Activated naive CD8-positive, alpha-beta T cell treated with anti-CD3 and anti-CD28 coated beads, Interleukin-2, amount 50 U/mL, for 24 hours (primary cell): ENCODE data around the gene KHK.
"Not testable (repeated sequence)": the region's sequence is repeated elsewhere in the genome, so short reads cannot be mapped to it uniquely, and the experiment has no call there.

ENCODE experiments used
- ATAC-seq: fragments of 150-1000 bp; cut with Tn5 transposase; one replicate; pipeline ENCODE4 v1.10.0; 2021
- DNase-seq: peaks from one replicate; pipeline ENCODE4 v3.0.0; 2021
- H3K27ac Mint-ChIP-seq: one replicate; pipeline ENCODE4 v1.8.0; 2021; ENCODE audit warnings: mild to moderate bottlenecking, mixed read lengths
- H3K27me3 Mint-ChIP-seq: one replicate; pipeline ENCODE4 v1.8.0; 2021; ENCODE audit warnings: mixed read lengths
- H3K36me3 Mint-ChIP-seq: one replicate; pipeline ENCODE4 v1.8.0; 2021; ENCODE audit warnings: low read depth, mixed read lengths
- H3K4me1 Mint-ChIP-seq: one replicate; pipeline ENCODE4 v1.8.0; 2021; ENCODE audit warnings: mixed read lengths
- H3K4me3 Mint-ChIP-seq: one replicate; pipeline ENCODE4 v1.8.0; 2021; ENCODE audit warnings: mild to moderate bottlenecking, moderate library complexity, mixed read lengths
- H3K9me3 Mint-ChIP-seq: one replicate; pipeline ENCODE4 v1.8.0; 2021; ENCODE audit warnings: mixed read lengths

The KHK gene

GRCh38 chr2:27071990-27072830 lies 14.4 kb upstream of the KHK start:
- Mint-ChIP-seq H3K4me3 (peak overlapping the region; percentile 82), H3K9me3 (no peaks in the 10 kb centered on the region), H3K27ac (peak overlapping the region; percentile 85), H3K27me3 (no peaks in the 10 kb centered on the region), H3K36me3 (peaks cover 25% of the 10 kb centered on the region), H3K4me1 (peaks cover 67% of the 10 kb centered on the region)
- peak; percentile 63 for DNase-seq
- peak; percentile 27 for ATAC-seq

DNA sequence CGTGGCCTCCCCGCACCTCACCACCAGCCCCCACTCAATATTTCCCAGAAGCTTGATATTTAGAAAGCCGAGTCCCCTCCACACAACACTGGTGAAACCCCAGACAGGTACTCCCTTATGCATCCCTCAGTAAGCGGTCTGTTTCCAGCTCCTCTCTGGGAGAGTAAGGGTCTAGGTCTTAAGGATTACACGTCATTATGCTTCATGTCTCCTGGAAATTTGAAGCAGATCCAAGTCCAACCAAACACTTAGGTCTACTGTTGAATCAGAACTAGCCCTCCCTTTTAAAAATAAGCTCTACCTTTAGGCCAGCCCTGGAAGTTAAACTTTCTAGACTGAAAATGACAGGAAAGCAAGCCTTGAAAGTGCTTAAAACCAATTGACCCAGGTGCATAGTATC lies 13.7 kb upstream of the KHK start:
- ATAC-seq (no peak), DNase-seq (no peak)
- H3K4me3 Mint-ChIP-seq, result peak overlapping the region; percentile 82
- H3K27ac Mint-ChIP-seq, result peak overlapping the region; percentile 85
- no peaks in the 10 kb centered on the region for H3K9me3 Mint-ChIP-seq
- H3K27me3 Mint-ChIP-seq, result no peaks in the 10 kb centered on the region
- H3K4me1 Mint-ChIP-seq, result peaks cover 69% of the 10 kb centered on the region
- peaks cover 20% of the 10 kb centered on the region for H3K36me3 Mint-ChIP-seq

DNA sequence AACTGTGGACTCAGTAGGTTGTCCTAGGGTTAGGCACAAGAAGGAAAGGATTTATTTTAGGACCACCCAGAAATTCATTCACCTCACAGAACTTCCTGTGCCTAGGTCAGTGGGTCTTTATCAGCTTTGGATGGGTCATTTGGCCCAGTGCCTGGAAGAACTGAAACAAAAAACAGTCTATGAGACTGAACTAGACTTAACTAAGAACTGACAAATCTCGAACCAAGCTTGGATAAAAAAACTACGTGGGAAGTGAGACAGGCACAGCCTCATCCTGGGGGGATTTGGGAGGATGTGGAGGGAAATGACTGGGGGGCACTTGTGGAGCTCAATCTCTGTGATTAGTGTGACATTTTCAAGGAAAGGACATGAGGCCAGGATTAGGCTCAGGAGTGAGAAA lies 12.8 kb upstream of the KHK start:
- H3K27ac Mint-ChIP-seq, result peak overlapping the region; percentile 41
- H3K9me3 Mint-ChIP-seq, result no peaks in the 10 kb centered on the region
- ATAC-seq (no peak), DNase-seq (no peak)
- no peak overlapping the region for H3K4me3 Mint-ChIP-seq
- H3K4me1 Mint-ChIP-seq, result peaks cover 68% of the 10 kb centered on the region
- H3K27me3 Mint-ChIP-seq, result no peaks in the 10 kb centered on the region
- H3K36me3 Mint-ChIP-seq, result peaks cover 13% of the 10 kb centered on the region

- H3K4me3 Mint-ChIP-seq, result peak overlapping the region; percentile 36
- H3K4me1 Mint-ChIP-seq, result peaks cover 57% of the 10 kb centered on the region
- no peaks in the 10 kb centered on the region for H3K9me3 Mint-ChIP-seq
- H3K27me3 Mint-ChIP-seq, result no peaks in the 10 kb centered on the region
- peaks cover 2% of the 10 kb centered on the region for H3K36me3 Mint-ChIP-seq
- peak; percentile 33 for DNase-seq
- ATAC-seq, result no peak
- H3K27ac Mint-ChIP-seq, result peak overlapping the region; percentile 30
Observed at GRCh38 chr2:27074738-27075565, 11.6 kb upstream of the KHK start.

- H3K4me3 Mint-ChIP-seq, result peak overlapping the region; percentile 36
- not testable (repeated sequence) for H3K36me3 Mint-ChIP-seq, H3K9me3 Mint-ChIP-seq, ATAC-seq, H3K27me3 Mint-ChIP-seq, DNase-seq
- H3K4me1 Mint-ChIP-seq, result peaks cover 57% of the 10 kb centered on the region
- peak overlapping the region; percentile 30 for H3K27ac Mint-ChIP-seq
Observed at GRCh38 chr2:27075566-27075871, 11.1 kb upstream of the KHK start.

DNA sequence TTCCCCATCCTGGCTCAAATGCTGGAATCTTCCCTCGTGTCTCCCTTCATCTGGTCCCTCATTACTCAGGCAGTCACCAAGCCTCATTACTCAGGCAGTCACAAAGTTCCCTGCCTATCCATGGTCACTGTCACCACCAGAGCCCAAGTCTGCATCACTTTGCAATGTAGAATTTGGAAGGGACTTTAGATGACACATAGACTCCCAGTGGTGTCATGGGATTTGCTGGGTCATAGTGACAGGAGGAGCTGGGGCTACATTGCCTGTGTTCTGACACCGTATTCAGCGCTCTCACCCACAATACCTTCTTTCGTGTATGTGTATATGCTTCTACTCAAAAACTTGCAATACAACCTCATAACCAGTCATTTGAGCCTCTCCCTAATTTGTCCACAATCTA lies 10.2 kb upstream of the KHK start:
- ATAC-seq (no peak), DNase-seq (no peak)
- Mint-ChIP-seq H3K27ac (peak overlapping the region; percentile 28), H3K27me3 (no peaks in the 10 kb centered on the region), H3K9me3 (no peaks in the 10 kb centered on the region), H3K4me1 (peaks cover 58% of the 10 kb centered on the region), H3K4me3 (no peak overlapping the region), H3K36me3 (no peaks in the 10 kb centered on the region)

- no peak overlapping the region for H3K27ac Mint-ChIP-seq
- H3K4me1 Mint-ChIP-seq, result peaks cover 61% of the 10 kb centered on the region
- no peaks in the 10 kb centered on the region for H3K36me3 Mint-ChIP-seq
- no peaks in the 10 kb centered on the region for H3K27me3 Mint-ChIP-seq
- no peaks in the 10 kb centered on the region for H3K9me3 Mint-ChIP-seq
- H3K4me3 Mint-ChIP-seq, result no peak overlapping the region
- ATAC-seq, result no peak
- DNase-seq, result no peak
Observed at GRCh38 chr2:27077231-27077630, 9.3 kb upstream of the KHK start.

DNA sequence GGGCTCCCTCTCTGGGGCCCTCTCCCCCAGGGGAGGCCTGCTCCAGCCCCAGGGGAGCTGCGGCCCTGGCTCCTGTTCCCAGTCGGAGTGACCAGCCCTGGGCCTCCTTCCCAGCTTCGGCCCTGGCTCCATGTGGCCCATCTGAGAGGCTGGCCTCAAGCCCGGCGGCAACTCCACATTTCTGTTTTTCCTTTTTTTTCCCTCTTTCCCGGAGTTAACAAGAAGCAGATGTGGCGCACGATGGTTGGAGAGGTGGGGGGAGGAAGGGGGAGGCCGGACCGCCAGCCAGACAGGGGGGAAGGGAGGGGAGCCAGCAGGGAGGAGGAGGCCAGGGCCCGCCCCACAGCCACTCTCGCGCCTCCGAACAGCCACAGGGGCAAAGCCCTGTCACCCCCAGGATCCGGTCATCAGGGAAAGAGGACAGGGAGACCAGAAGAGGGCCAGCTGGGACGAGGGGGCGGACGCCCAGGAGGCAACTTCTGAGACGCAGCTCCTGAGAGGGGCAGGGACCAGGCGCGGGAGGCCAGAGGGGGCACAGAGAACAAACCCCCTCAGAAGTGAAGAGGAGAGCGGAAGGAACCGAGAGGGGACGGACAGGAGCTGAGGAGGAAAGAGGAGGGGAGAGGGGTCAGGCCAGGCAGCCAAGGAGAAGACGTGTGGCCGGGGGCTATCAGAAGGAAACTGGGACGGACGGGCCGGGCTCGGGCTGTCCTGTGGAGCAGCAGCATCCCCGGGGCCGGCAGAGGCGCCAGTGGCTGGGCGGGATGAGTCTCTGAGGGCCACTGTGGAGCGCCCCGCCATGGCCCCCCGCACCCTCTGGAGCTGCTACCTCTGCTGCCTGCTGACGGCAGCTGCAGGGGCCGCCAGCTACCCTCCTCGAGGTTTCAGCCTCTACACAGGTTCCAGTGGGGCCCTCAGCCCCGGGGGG lies 8.0 kb upstream of the KHK start, which contains the start of gene EMILIN1:
EMILIN1 (plus strand) TSS at position 349 of the 928 bp plus-strand sequence; CDS start at position 800, 451 bp downstream.
- peaks cover 50% of the 10 kb centered on the region for H3K4me1 Mint-ChIP-seq
- DNase-seq (no peak), ATAC-seq (no peak)
- no peak within 1 kb of the TSS for H3K4me3 Mint-ChIP-seq
- no peaks in the 10 kb centered on the region for H3K9me3 Mint-ChIP-seq
- no peaks in the 10 kb centered on the region for H3K36me3 Mint-ChIP-seq
- no peaks in the 10 kb centered on the region for H3K27me3 Mint-ChIP-seq
- H3K27ac Mint-ChIP-seq, result no peak within 1 kb of the TSS

DNA sequence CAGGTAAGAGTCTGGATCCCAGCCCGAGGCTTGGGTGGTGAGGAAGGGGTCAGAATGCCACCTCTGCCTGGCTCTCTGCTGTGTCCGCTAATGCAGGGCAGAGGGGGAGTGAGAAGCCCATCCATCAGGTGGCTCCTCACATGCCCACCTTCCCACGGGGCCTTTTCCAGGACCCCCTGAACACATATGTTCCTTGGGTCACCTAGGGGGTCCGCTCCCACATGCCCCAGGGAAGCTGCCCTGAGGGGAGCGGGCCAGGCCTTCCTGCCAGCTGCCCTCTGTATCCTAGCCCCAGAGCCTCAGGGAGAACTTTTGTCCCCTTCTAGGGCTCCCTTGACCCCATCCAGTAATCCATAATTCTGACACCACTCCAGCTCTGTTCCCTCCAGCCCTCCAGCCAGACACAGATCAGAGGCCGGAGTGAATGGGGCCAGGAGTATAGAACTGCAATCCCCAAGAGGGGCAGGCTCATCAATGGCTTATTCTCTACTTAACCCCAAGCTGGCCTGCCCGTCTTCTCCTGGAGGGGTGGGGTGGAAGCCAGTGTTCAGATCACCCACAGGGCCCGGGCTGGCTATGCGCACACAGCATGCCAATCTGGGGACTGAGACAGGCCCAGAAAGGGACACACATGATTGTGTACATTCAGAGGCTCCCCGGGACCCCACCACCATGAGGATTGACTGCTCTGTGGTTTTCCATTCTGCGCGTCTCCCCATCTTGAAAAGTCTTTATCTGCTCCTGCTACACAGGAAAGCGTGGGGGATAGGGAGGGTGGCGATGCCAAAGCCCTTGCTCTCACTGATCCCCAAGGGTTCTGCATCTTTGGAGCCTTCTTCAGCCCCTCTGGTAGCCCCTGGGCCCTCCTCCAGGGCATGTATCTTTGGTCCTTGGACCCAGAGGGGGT lies 7.1 kb upstream of the KHK start:
- Mint-ChIP-seq H3K36me3 (no peaks in the 10 kb centered on the region), H3K27ac (no peak overlapping the region), H3K9me3 (no peaks in the 10 kb centered on the region), H3K4me3 (no peak overlapping the region), H3K27me3 (no peaks in the 10 kb centered on the region), H3K4me1 (peaks cover 41% of the 10 kb centered on the region)
- DNase-seq (no peak), ATAC-seq (no peak)

GRCh38 chr2:27080140-27080469 lies 6.5 kb upstream of the KHK start:
- no peak overlapping the region for H3K4me3 Mint-ChIP-seq
- no peaks in the 10 kb centered on the region for H3K36me3 Mint-ChIP-seq
- no peaks in the 10 kb centered on the region for H3K27me3 Mint-ChIP-seq
- DNase-seq (no peak), ATAC-seq (no peak)
- H3K27ac Mint-ChIP-seq, result no peak overlapping the region
- no peaks in the 10 kb centered on the region for H3K9me3 Mint-ChIP-seq
- H3K4me1 Mint-ChIP-seq, result peaks cover 37% of the 10 kb centered on the region

DNA sequence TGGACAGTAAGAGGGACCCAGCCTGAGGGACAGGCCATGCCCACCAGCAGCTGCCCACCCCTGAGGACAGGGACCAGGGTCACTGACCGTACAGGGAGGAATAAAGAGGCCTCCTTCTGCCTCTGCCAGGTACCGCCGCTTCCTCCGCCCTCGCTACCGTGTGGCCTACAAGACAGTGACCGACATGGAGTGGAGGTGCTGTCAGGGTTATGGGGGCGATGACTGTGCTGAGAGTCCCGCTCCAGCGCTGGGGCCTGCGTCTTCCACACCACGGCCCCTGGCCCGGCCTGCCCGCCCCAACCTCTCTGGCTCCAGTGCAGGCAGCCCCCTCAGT lies 6.0 kb upstream of the KHK start:
- ATAC-seq (no peak), DNase-seq (no peak)
- H3K27me3 Mint-ChIP-seq, result no peaks in the 10 kb centered on the region
- H3K36me3 Mint-ChIP-seq, result no peaks in the 10 kb centered on the region
- peak overlapping the region; percentile 74 for H3K4me3 Mint-ChIP-seq
- no peaks in the 10 kb centered on the region for H3K9me3 Mint-ChIP-seq
- H3K4me1 Mint-ChIP-seq, result peaks cover 37% of the 10 kb centered on the region
- peak overlapping the region; percentile 94 for H3K27ac Mint-ChIP-seq

- Mint-ChIP-seq H3K27ac (peak overlapping the region; percentile 94), H3K4me3 (peak overlapping the region; percentile 74), H3K27me3 (no peaks in the 10 kb centered on the region), H3K4me1 (peaks cover 36% of the 10 kb centered on the region), H3K36me3 (no peaks in the 10 kb centered on the region), H3K9me3 (no peaks in the 10 kb centered on the region)
- ATAC-seq (no peak), DNase-seq (no peak)
Observed at GRCh38 chr2:27081984-27082772, 4.4 kb upstream of the KHK start.

DNA sequence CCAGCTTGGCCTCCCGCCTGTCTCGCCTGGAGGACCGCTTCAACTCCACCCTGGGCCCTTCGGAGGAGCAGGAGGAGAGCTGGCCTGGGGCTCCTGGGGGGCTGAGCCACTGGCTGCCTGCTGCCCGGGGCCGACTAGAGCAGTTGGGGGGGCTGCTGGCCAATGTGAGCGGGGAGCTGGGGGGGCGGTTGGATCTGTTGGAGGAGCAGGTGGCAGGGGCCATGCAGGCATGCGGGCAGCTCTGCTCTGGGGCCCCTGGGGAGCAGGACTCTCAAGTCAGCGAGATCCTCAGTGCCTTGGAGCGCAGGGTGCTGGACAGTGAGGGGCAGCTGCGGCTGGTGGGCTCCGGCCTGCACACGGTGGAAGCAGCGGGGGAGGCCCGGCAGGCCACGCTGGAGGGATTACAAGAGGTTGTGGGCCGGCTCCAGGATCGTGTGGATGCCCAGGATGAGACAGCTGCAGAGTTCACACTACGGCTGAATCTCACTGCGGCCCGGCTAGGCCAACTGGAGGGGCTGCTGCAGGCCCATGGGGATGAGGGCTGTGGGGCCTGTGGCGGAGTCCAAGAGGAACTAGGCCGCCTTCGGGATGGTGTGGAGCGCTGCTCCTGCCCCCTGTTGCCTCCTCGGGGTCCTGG lies 3.7 kb upstream of the KHK start:
- Mint-ChIP-seq H3K27me3 (no peaks in the 10 kb centered on the region), H3K36me3 (no peaks in the 10 kb centered on the region), H3K27ac (no peak overlapping the region), H3K4me1 (peaks cover 39% of the 10 kb centered on the region), H3K9me3 (no peaks in the 10 kb centered on the region), H3K4me3 (no peak overlapping the region)
- DNase-seq (no peak), ATAC-seq (no peak)
